Mucosa of rectum (tissue), 2 donors: ENCODE data around the gene TJP1.
A peak's percentile ranks its signal among the peaks of the same experiment; 100 is the strongest.
"Not testable (repeated sequence)": the region's sequence is repeated elsewhere in the genome, so short reads cannot be mapped to it uniquely, and the experiment has no call there.

ENCODE experiments used
- H3K27ac ChIP-seq, 2 donors: one replicate each; pipeline ENCODE4 v1.7.0; 2013; ENCODE audit warnings: inconsistent platforms in 2 of 2, low read depth in 2 of 2, low read length in 2 of 2
- H3K27me3 ChIP-seq, 2 donors: one replicate each; pipeline ENCODE4 v1.7.0; 2013; ENCODE audit warnings: low read length in 2 of 2; ENCODE audit not compliant: control insufficient read depth in 2 of 2, insufficient read depth in 2 of 2
- H3K36me3 ChIP-seq, 2 donors: one replicate each; pipeline ENCODE4 v1.7.0; 2013; ENCODE audit warnings: low read length in 2 of 2; ENCODE audit not compliant: control insufficient read depth in 2 of 2, insufficient read depth in 2 of 2
- H3K4me1 ChIP-seq, 2 donors: one replicate each; pipeline ENCODE4 v1.7.0; 2013; ENCODE audit warnings: low read length in 2 of 2, mild to moderate bottlenecking in 1 of 2; ENCODE audit not compliant: control insufficient read depth in 2 of 2, insufficient read depth in 2 of 2
- H3K4me3 ChIP-seq, 2 donors: one replicate each; pipeline ENCODE4 v1.7.0; 2013; ENCODE audit warnings: low read length in 2 of 2
- H3K9ac ChIP-seq, 2 donors: one replicate each; pipeline ENCODE4 v1.7.0; 2013; ENCODE audit warnings: low read length in 2 of 2, low read depth in 1 of 2, mild to moderate bottlenecking in 1 of 2
- H3K9me3 ChIP-seq, 2 donors: one replicate each; pipeline ENCODE4 v1.7.0; 2013; ENCODE audit warnings: low read length in 2 of 2; ENCODE audit not compliant: control insufficient read depth in 2 of 2
- donor health status: healthy.
- donor health status: Normal muscosa, but diverticular disease.

TJP1 gene

GRCh38 chr15:29819979-29820378 lies 2.3 kb downstream of the TJP1 start:
- H3K9ac ChIP-seq: peak overlapping the region in 1 of 2 donors; percentile 85
- peak overlapping the region; percentile 85 to 87 for H3K4me3 ChIP-seq
- H3K4me1 ChIP-seq: peaks cover 5 to 22% of the 10 kb centered on the region in 2 donors
- H3K9me3 ChIP-seq: no peaks in the 10 kb centered on the region
- no peak overlapping the region for H3K27ac ChIP-seq
- no peaks in the 10 kb centered on the region for H3K36me3 ChIP-seq
- no peaks in the 10 kb centered on the region for H3K27me3 ChIP-seq

- no peak overlapping the region for H3K9ac ChIP-seq
- H3K36me3 ChIP-seq: no peaks in the 10 kb centered on the region
- H3K4me1 ChIP-seq: peaks cover 5 to 20% of the 10 kb centered on the region in 2 donors
- no peak overlapping the region for H3K4me3 ChIP-seq
- H3K27me3 ChIP-seq: no peaks in the 10 kb centered on the region
- H3K27ac ChIP-seq: no peak overlapping the region
- no peaks in the 10 kb centered on the region for H3K9me3 ChIP-seq
These were observed 4.1 kb downstream of the TJP1 start for GRCh38 chr15:29818141-29818540.

GRCh38 chr15:29817455-29817854 lies 4.8 kb downstream of the TJP1 start:
- not testable (repeated sequence) for H3K9me3 ChIP-seq, H3K9ac ChIP-seq, H3K27ac ChIP-seq, H3K36me3 ChIP-seq, H3K4me3 ChIP-seq, H3K27me3 ChIP-seq
- H3K4me1 ChIP-seq: peaks cover 5 to 19% of the 10 kb centered on the region in 2 donors

- Histone ChIP-seq H3K4me1 (peaks cover 0 to 19% of the 10 kb centered on the region in 2 donors), H3K27ac (no peak overlapping the region), H3K9me3 (no peaks in the 10 kb centered on the region), H3K9ac (no peak overlapping the region), H3K36me3 (no peaks in the 10 kb centered on the region), H3K27me3 (no peaks in the 10 kb centered on the region), H3K4me3 (no peak overlapping the region)
These were observed 7.1 kb downstream of the TJP1 start for GRCh38 chr15:29815000-29815710.

GRCh38 chr15:29813009-29813408 lies 9.3 kb downstream of the TJP1 start:
- H3K4me1 ChIP-seq: peaks cover 0 to 19% of the 10 kb centered on the region in 2 donors

GRCh38 chr15:29812384-29812694 lies 9.9 kb downstream of the TJP1 start:
- Histone ChIP-seq H3K4me1 (peaks cover 0 to 19% of the 10 kb centered on the region in 2 donors), H3K9ac (no peak overlapping the region), H3K4me3 (no peak overlapping the region), H3K9me3 (no peaks in the 10 kb centered on the region), H3K36me3 (no peaks in the 10 kb centered on the region), H3K27ac (no peak overlapping the region), H3K27me3 (no peaks in the 10 kb centered on the region)

More at GRCh38 chr15:29813009-29813408, 9.3 kb downstream of the TJP1 start:
- Histone ChIP-seq H3K4me3 (no peak overlapping the region), H3K9me3 (no peaks in the 10 kb centered on the region), H3K27ac (no peak overlapping the region), H3K9ac (no peak overlapping the region), H3K27me3 (no peaks in the 10 kb centered on the region), H3K36me3 (no peaks in the 10 kb centered on the region)

- Histone ChIP-seq H3K36me3 (no peaks in the 10 kb centered on the region), H3K27me3 (no peaks in the 10 kb centered on the region), H3K9me3 (no peaks in the 10 kb centered on the region), H3K27ac (no peak overlapping the region), H3K4me1 (peaks cover 0 to 19% of the 10 kb centered on the region in 2 donors), H3K9ac (no peak overlapping the region), H3K4me3 (no peak overlapping the region)
These were observed 10.4 kb downstream of the TJP1 start for GRCh38 chr15:29811691-29812383.

- no peaks in the 10 kb centered on the region for H3K36me3 ChIP-seq
- peaks cover 0 to 3% of the 10 kb centered on the region in 2 donors for H3K4me1 ChIP-seq
- no peaks in the 10 kb centered on the region for H3K27me3 ChIP-seq
- H3K4me3 ChIP-seq: no peak overlapping the region
- no peaks in the 10 kb centered on the region for H3K9me3 ChIP-seq
- no peak overlapping the region for H3K27ac ChIP-seq
- no peak overlapping the region for H3K9ac ChIP-seq
These were observed 16.6 kb downstream of the TJP1 start for GRCh38 chr15:29805708-29806104.

GRCh38 chr15:29805043-29805707 lies 17.1 kb downstream of the TJP1 start:
- Histone ChIP-seq H3K27ac (no peak overlapping the region), H3K36me3 (no peaks in the 10 kb centered on the region), H3K27me3 (no peaks in the 10 kb centered on the region), H3K9ac (no peak overlapping the region), H3K4me3 (no peak overlapping the region), H3K9me3 (no peaks in the 10 kb centered on the region), H3K4me1 (peaks cover 0 to 3% of the 10 kb centered on the region in 2 donors)

GRCh38 chr15:29802411-29802810 lies 19.9 kb downstream of the TJP1 start:
- H3K36me3 ChIP-seq: no peaks in the 10 kb centered on the region
- no peaks in the 10 kb centered on the region for H3K27me3 ChIP-seq
- H3K9ac ChIP-seq: no peak overlapping the region
- H3K9me3 ChIP-seq: no peaks in the 10 kb centered on the region
- H3K4me1 ChIP-seq: peaks cover 0 to 3% of the 10 kb centered on the region in 2 donors
- no peak overlapping the region for H3K4me3 ChIP-seq
- no peak overlapping the region for H3K27ac ChIP-seq
